Muscle layer of duodenum (tissue), 2 donors: ENCODE results near the gene POLE3.
"Not testable (repeated sequence)": the region's sequence is repeated elsewhere in the genome, so short reads cannot be mapped to it uniquely, and the experiment has no call there.

Experiments used
- H3K27ac ChIP-seq: one replicate; pipeline ENCODE4 v1.7.0; 2013; ENCODE audit warnings: mild to moderate bottlenecking, low read length
- H3K27me3 ChIP-seq: one replicate; pipeline ENCODE4 v1.7.0; 2013; ENCODE audit warnings: low read depth, mild to moderate bottlenecking, control low read depth, low read length
- H3K36me3 ChIP-seq, 2 donors: one replicate each; pipeline ENCODE4 v1.7.0; 2013; ENCODE audit warnings: low read length in 2 of 2, control low read depth in 1 of 2, mild to moderate bottlenecking in 1 of 2; ENCODE audit not compliant: insufficient read depth in 2 of 2, control insufficient read depth in 1 of 2
- H3K4me1 ChIP-seq, 2 donors: one replicate each; pipeline ENCODE4 v1.7.0; 2013; ENCODE audit warnings: low read length in 2 of 2, mild to moderate bottlenecking in 2 of 2, control low read depth in 1 of 2, moderate library complexity in 1 of 2; ENCODE audit not compliant: insufficient read depth in 2 of 2, control insufficient read depth in 1 of 2
- H3K4me3 ChIP-seq, 2 donors: one replicate each; pipeline ENCODE4 v1.7.0; 2013; ENCODE audit warnings: low read length in 2 of 2, low read depth in 1 of 2, mild to moderate bottlenecking in 1 of 2
- H3K9me3 ChIP-seq, 2 donors: one replicate each; pipeline ENCODE4 v1.7.0; 2013; ENCODE audit warnings: low read length in 2 of 2, control low read depth in 1 of 2, mild to moderate bottlenecking in 1 of 2; ENCODE audit not compliant: control insufficient read depth in 1 of 2
- donor health status: healthy.

The POLE3 gene

DNA sequence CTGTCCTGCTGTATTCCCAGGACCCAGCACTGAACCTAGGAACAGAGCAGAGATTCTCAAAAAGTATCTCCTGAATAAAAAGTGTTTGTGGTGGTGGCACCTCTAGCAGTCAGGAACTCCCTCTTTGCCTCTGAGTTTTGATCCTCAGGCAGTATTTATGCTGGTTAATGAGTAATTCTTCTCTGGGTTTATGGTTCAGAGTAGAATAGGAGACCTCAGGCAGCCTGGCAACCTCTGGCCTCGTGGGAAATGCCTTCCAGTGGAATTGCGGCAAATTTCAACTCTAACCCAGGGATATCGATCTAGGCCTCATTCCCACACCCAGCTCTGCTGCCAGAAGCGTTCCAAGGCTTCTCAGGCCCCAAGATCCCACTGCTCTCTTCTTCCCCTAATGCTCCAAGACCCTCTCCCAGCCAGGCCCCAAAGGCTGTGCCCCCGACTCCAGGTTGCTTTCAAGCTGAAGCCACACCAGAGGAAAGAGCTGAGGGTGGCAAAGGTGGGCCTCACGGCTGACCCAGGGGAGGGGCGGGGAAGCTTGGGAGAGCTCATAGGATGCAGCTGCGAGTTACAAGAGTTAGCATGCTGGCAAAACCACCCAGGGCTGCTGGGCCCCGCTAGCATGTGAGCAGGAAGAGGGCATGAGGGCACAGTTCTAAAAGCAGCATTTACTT lies 22.8 kb downstream of the POLE3 start:
- peaks cover 40 to 70% of the 10 kb centered on the region in 2 donors for H3K36me3 ChIP-seq

DNA sequence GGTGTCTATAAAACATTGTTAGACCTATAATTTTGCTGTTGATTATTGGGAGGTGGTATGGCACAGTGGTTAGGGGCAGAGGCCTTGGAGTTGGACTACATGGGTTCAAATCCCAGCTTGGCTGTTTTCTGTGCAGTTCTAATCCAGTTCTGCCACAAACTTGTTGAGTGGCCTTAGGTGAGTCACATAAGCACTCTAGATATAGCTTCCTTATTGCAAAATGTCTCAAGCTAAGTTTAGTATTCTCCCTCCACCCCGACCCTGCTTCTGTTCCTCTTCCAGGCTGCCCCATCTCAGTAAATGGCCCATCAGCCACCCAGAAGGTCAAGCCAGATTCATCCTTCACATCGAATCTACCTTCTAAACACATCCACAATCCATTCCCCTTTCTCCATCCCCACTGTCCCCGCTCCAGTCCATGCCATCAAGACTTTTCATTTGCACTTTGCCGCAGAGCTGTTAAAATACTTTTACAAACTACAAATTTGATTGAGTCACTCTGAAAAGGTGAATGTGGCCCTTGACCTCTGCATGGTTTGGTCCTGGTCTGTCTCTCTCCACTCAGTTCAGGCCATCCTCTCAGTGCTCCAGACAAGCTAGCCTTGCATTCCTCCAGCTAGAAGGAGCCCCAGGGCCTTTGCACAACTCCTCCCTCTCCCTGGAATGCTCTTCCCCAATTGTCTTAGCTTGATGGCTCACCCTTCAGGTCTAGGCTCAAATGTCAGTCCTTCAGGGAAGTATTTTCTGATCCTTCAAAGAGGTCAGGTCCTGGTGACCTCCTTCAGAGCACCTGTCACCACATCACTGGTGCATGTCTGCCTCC lies 23.7 kb downstream of the POLE3 start:
- H3K27ac ChIP-seq: no peak overlapping the region
- no peaks in the 10 kb centered on the region for H3K9me3 ChIP-seq
- no peaks in the 10 kb centered on the region for H3K27me3 ChIP-seq
- no peak overlapping the region for H3K4me3 ChIP-seq
- no peaks in the 10 kb centered on the region for H3K4me1 ChIP-seq
- peaks cover 38 to 61% of the 10 kb centered on the region in 2 donors for H3K36me3 ChIP-seq

More for the DNA sequence above, 22.8 kb downstream of the POLE3 start:
- H3K27ac ChIP-seq: no peak overlapping the region
- H3K4me1 ChIP-seq: no peaks in the 10 kb centered on the region
- no peak overlapping the region for H3K4me3 ChIP-seq
- H3K9me3 ChIP-seq: no peaks in the 10 kb centered on the region
- no peaks in the 10 kb centered on the region for H3K27me3 ChIP-seq

GRCh38 chr9:113381909-113382411 lies 28.5 kb downstream of the POLE3 start:
- peaks cover 3 to 13% of the 10 kb centered on the region in 2 donors for H3K36me3 ChIP-seq
- no peaks in the 10 kb centered on the region for H3K27me3 ChIP-seq
- H3K4me1 ChIP-seq: peaks cover 0 to 4% of the 10 kb centered on the region in 2 donors
- no peak overlapping the region for H3K4me3 ChIP-seq
- H3K27ac ChIP-seq: no peak overlapping the region
- no peaks in the 10 kb centered on the region for H3K9me3 ChIP-seq

GRCh38 chr9:113381441-113381840 lies 29.0 kb downstream of the POLE3 start:
- not testable (repeated sequence) for H3K27ac ChIP-seq, H3K9me3 ChIP-seq, H3K27me3 ChIP-seq, H3K4me3 ChIP-seq, H3K36me3 ChIP-seq, H3K4me1 ChIP-seq

DNA sequence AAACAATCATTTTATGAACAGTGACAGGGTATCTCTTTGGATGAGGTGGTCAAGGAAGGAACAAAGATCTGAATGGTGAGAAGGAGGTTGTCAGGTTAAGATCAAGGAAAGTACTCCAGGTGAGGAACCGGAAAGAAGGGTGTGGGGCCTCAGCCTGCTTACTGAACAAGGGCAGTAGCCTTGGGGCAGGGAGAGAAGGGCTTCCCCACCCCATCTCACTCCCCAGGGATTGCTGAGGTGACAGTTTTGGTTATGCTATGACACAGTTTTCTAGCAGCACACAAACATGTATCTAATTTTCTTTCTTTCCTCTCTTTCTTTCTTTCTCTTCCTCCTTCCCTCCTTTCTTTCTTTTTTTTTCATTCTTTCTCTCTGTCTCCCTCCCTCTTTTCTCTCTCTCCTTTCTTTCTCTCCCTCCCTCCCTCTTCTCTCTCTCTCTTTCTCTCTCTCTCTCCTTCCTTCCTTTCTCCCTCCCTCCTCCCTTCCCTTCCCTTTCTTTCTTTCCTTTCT lies 29.6 kb downstream of the POLE3 start:
- Histone ChIP-seq H3K27me3 (no peaks in the 10 kb centered on the region), H3K4me3 (no peak overlapping the region), H3K36me3 (peaks cover 0 to 4% of the 10 kb centered on the region in 2 donors), H3K9me3 (no peaks in the 10 kb centered on the region), H3K4me1 (peaks cover 0 to 5% of the 10 kb centered on the region in 2 donors), H3K27ac (no peak overlapping the region)

DNA sequence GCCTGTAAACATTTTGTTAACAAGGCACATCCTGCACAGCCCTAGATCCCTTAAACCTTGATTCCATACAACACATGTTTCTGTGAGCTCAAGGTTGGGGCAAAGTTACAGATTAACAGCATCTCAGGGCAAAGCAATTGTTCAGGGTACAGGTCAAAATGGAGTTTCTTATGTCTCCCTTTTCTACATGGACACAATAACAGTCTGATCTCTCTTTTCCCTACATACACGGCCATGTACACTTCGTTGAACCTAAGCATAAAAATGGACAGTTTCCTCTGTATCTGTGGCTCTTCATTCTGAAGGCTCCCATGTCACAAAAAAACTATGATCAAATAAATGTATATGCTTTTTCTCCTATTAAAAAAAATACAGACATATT lies 30.7 kb downstream of the POLE3 start:
- not testable (repeated sequence) for H3K36me3 ChIP-seq, H3K27ac ChIP-seq, H3K27me3 ChIP-seq, H3K9me3 ChIP-seq, H3K4me3 ChIP-seq
- peaks cover 0 to 13% of the 10 kb centered on the region in 2 donors for H3K4me1 ChIP-seq

DNA sequence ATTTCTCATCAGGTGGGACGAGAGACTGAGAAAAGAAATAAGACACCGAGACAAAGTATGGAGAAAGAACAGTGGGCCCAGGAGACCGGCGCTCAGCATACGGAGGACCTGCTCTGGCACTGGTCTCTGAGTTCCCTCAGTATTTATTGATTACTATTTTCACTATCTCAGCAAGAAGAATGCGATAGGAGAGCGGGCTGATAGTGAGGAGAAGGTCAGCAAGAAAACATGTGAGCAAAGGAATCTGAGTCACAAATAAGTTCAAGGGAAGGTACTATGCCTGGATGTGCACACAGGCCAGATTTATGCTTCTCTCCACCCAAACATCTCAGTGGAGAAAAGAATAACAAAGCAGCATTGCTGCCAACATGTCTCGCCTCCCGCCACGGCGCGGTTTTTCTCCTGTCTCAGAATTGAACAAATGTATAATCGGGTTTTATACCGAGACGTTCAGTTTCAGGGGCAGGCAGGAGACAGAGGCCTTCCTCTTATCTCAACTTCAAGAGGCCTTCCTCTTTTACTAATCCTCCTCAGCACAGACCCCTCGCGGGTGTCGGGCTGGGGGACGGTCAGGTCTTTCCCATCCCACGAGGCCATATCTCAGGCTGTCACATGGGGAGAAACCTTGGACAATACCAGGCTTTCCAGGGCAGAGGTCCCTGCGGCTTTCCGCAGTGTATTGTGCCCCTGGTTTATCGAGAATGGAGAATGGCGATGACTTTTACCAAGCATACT lies 31.2 kb downstream of the POLE3 start:
- not testable (repeated sequence) for H3K27me3 ChIP-seq, H3K36me3 ChIP-seq, H3K27ac ChIP-seq, H3K9me3 ChIP-seq, H3K4me3 ChIP-seq
- peaks cover 0 to 13% of the 10 kb centered on the region in 2 donors for H3K4me1 ChIP-seq

- H3K4me3 ChIP-seq: peak within 1 kb of the TSS; percentile 62 to 77
- no peaks in the 10 kb centered on the region for H3K27me3 ChIP-seq
- peaks cover 0 to 13% of the 10 kb centered on the region in 2 donors for H3K4me1 ChIP-seq
- H3K27ac ChIP-seq: peak within 1 kb of the TSS; percentile 67
- H3K36me3 ChIP-seq: peaks cover 11 to 20% of the 10 kb centered on the region in 2 donors
- H3K9me3 ChIP-seq: no peaks in the 10 kb centered on the region
Measured at GRCh38 chr9:113376634-113377567, 33.6 kb downstream of the POLE3 start, which contains the start of gene HDHD3. HDHD3 (minus strand) TSS chr9:113376986; CDS start chr9:113374354, 2,632 bp downstream.

GRCh38 chr9:113375057-113376023 lies 35.1 kb downstream of the POLE3 start:
- Histone ChIP-seq H3K36me3 (peaks cover 11 to 20% of the 10 kb centered on the region in 2 donors), H3K4me3 (peak overlapping the region; percentile 59 to 77), H3K9me3 (no peaks in the 10 kb centered on the region), H3K27me3 (no peaks in the 10 kb centered on the region), H3K4me1 (peaks cover 0 to 13% of the 10 kb centered on the region in 2 donors), H3K27ac (no peak overlapping the region)
